DOHH2 (cell line): Measurements from ENCODE around the gene UBE2E1.

Source experiments
- H3F3A ChIP-seq: fragments of 200-600 bp; sonication (generic), shearing (Covaris generic); 2 replicates; pipeline ENCODE4 v1.6.0; 2016; ENCODE audit warnings: antibody characterized with exemption, mild to moderate bottlenecking; ENCODE audit not compliant: control insufficient read depth, insufficient read depth
- H3K27ac ChIP-seq: fragments of 200-600 bp; sonication (generic); 2 replicates; pipeline ENCODE4 v1.5.1; 2014; ENCODE audit warnings: low read depth, mild to moderate bottlenecking, low read length, moderate library complexity
- H3K27me3 ChIP-seq: fragments of 200-600 bp; sonication (generic); 2 replicates; pipeline ENCODE4 v1.6.1; 2014; ENCODE audit warnings: mild to moderate bottlenecking, low read length, mixed read lengths; ENCODE audit not compliant: control insufficient read depth
- H3K36me3 ChIP-seq: fragments of 200-600 bp; sonication (generic); 2 replicates; pipeline ENCODE4 v1.6.1; 2014; ENCODE audit warnings: mild to moderate bottlenecking, low read length, moderate library complexity, mixed read lengths; ENCODE audit not compliant: control insufficient read depth
- H3K4me1 ChIP-seq: fragments of 200-600 bp; sonication (generic); 2 replicates; pipeline ENCODE4 v1.6.1; 2014; ENCODE audit warnings: mild to moderate bottlenecking, low read length, mixed read lengths; ENCODE audit not compliant: control insufficient read depth
- H3K4me2 ChIP-seq: fragments of 200-600 bp; sonication (generic); 2 replicates; pipeline ENCODE4 v1.6.0; 2014; ENCODE audit warnings: mild to moderate bottlenecking, low read length, moderate library complexity
- H3K4me3 ChIP-seq: fragments of 200-600 bp; sonication (generic); 2 replicates; pipeline ENCODE4 v1.5.1; 2014; ENCODE audit warnings: mild to moderate bottlenecking, low read length, mixed read lengths
- H3K79me2 ChIP-seq: fragments of 200-600 bp; sonication (generic); 2 replicates; pipeline ENCODE4 v1.6.1; 2014; ENCODE audit warnings: mild to moderate bottlenecking, low read length, mixed read lengths; ENCODE audit not compliant: control insufficient read depth
- H3K9me2 ChIP-seq: fragments of 200-600 bp; sonication (generic); replicated peaks from 2 replicates; pipeline ENCODE4 v1.6.1; 2014; ENCODE audit warnings: mild to moderate bottlenecking, low read length, mixed read lengths; ENCODE audit not compliant: control insufficient read depth
- H3K9me3 ChIP-seq: fragments of 200-600 bp; sonication (generic); 2 replicates; pipeline ENCODE4 v1.6.1; 2014; ENCODE audit warnings: antibody characterized with exemption, low read length, mixed read lengths; ENCODE audit not compliant: control insufficient read depth, insufficient read depth
- H4K20me1 ChIP-seq: fragments of 200-600 bp; sonication (generic); 2 replicates; pipeline ENCODE4 v1.6.0; 2014; ENCODE audit warnings: low read depth, mild to moderate bottlenecking, antibody characterized with exemption, low read length, moderate library complexity; ENCODE audit not compliant: control insufficient read depth, insufficient read depth
- CTCF ChIP-seq: fragments of 200-600 bp; sonication (generic); IDR thresholded peaks from one replicate; pipeline ENCODE4 v1.5.1; 2014; ENCODE audit warnings: antibody characterized with exemption, mild to moderate bottlenecking, low read depth, low read length; ENCODE audit not compliant: poor library complexity, severe bottlenecking
- EZH2phosphoT487 ChIP-seq: fragments of 200-600 bp; sonication (generic); IDR thresholded peaks from 2 replicates; pipeline ENCODE4 v1.6.1; 2017; ENCODE audit warnings: borderline replicate concordance, mild to moderate bottlenecking, antibody characterized with exemption, low read length, moderate library complexity, mixed read lengths

The UBE2E1 gene

GRCh38 chr3:23873941-23874340 is 68.2 kb downstream of the UBE2E1 start:
- H3K27ac ChIP-seq, result no peak overlapping the region
- H3K4me2 ChIP-seq, result no peak overlapping the region
- peaks cover 4% of the 10 kb centered on the region; the same call in 1 of the 2 replicates for H4K20me1 ChIP-seq
- no peaks in the 10 kb centered on the region for H3K36me3 ChIP-seq
- no peaks in the 10 kb centered on the region for H3K9me3 ChIP-seq
- no peak overlapping the region for H3K4me3 ChIP-seq
- peaks cover 4% of the 10 kb centered on the region for H3K4me1 ChIP-seq
- no peaks in the 10 kb centered on the region for H3K27me3 ChIP-seq
- peaks cover 20% of the 10 kb centered on the region for H3K79me2 ChIP-seq
- no peaks in the 10 kb centered on the region for H3K9me2 ChIP-seq
- no peak for TF ChIP-seq EZH2phosphoT487
- no peak for TF ChIP-seq CTCF
- no peaks in the 10 kb centered on the region for H3F3A ChIP-seq

GRCh38 chr3:23874359-23875112 is 68.8 kb downstream of the UBE2E1 start:
- Histone ChIP-seq H3K79me2 (peaks cover 18% of the 10 kb centered on the region), H4K20me1 (peaks cover 4% of the 10 kb centered on the region; the same call in 1 of the 2 replicates), H3K27me3 (no peaks in the 10 kb centered on the region), H3K9me2 (no peaks in the 10 kb centered on the region), H3K4me1 (peaks cover 4% of the 10 kb centered on the region), H3K36me3 (no peaks in the 10 kb centered on the region), H3K4me3 (no peak overlapping the region), H3K27ac (no peak overlapping the region), H3K4me2 (no peak overlapping the region), H3F3A (no peaks in the 10 kb centered on the region), H3K9me3 (no peaks in the 10 kb centered on the region)
- TF ChIP-seq EZH2phosphoT487 (no peak), CTCF (no peak)

- Histone ChIP-seq H3K4me3 (no peak overlapping the region), H3K4me2 (no peak overlapping the region), H3K27me3 (no peaks in the 10 kb centered on the region), H3K4me1 (peaks cover 4% of the 10 kb centered on the region), H3K27ac (no peak overlapping the region), H3K9me2 (no peaks in the 10 kb centered on the region), H3F3A (no peaks in the 10 kb centered on the region), H3K79me2 (peaks cover 15% of the 10 kb centered on the region), H3K36me3 (no peaks in the 10 kb centered on the region), H4K20me1 (peaks cover 4% of the 10 kb centered on the region; the same call in 1 of the 2 replicates), H3K9me3 (no peaks in the 10 kb centered on the region)
- TF ChIP-seq CTCF (no peak), EZH2phosphoT487 (no peak)
Observed at GRCh38 chr3:23875113-23875725, 69.5 kb downstream of the UBE2E1 start.
